Melanocyte of skin (primary cell): ENCODE results near the gene COX11. TPM values are rescaled to one million over a fixed set of nuclear protein-coding genes. Genes with fewer than 3 reads are reported as not detected.

Source experiments
- small RNA-seq, 2 donors: library from RNA; depleted of rRNA; stranded (forward); fragments of <200 nt; gene quantifications; one replicate each; pipeline ENCODE3, GENCODE V24; 2012
- total RNA-seq, 2 donors: library from RNA; depleted of rRNA; stranded (reverse); fragments of >200 nt; gene quantifications; 2 replicates each; pipeline ENCODE4 v1.2.3, GENCODE V29; 2012

Gene COX11
- 10 to 100 TPM; 45.1 to 66.3 TPM for total RNA-seq

GRCh38 chr17:54968262-54968987 is at the start of gene COX11, which contains the start of gene STXBP4:
TSS of gene COX11 (minus strand) at chr17:54968654. CDS start at chr17:54968646, 8 bp downstream.
TSS of gene STXBP4 (plus strand) at chr17:54968765. CDS start at chr17:54986220, 17,455 bp downstream.

Small RNA genes within 50 kb of the gene (small RNA-seq; reads per million reads assigned to genes)
- 0 to 0.39 reads per million in 2 donors for gene AC007485.1

Other genes with a start within 250 kb of the COX11 start
- 10 to 100 TPM; 64.7 to 66.6 TPM for gene TOM1L1, start 67.8 kb downstream of the COX11 start, total RNA-seq
- 10 to 100 TPM; 10.3 to 11.3 TPM for gene STXBP4, start 111 bp upstream of the COX11 start, total RNA-seq